Activated naive CD8-positive, alpha-beta T cell treated with anti-CD3 and anti-CD28 coated beads, Interleukin-2, amount 10 ng/mL, durations not matched to agents 7 days and 5 days (primary cell): ENCODE data around the gene ESPNL. TPM values are rescaled to one million over a fixed set of nuclear protein-coding genes. Genes with fewer than 3 reads are reported as not detected.

Experiments used
- ATAC-seq: fragments of 150-1000 bp; cut with Tn5 transposase; one replicate; pipeline ENCODE4 v1.10.0; 2021; ENCODE audit warnings: low read depth, moderate library complexity
- POLR2A ChIA-PET: fragments of 350-600 bp; sonication (Branson Sonifier 250); formaldehyde crosslinking; loops from one replicate; lab custom pipeline; 2021; ENCODE audit warnings: antibody characterized with exemption; lab: Charles Lee
- DNase-seq: peaks from one replicate; pipeline ENCODE4 v3.0.0; 2021
- H3K27ac Mint-ChIP-seq: one replicate; pipeline ENCODE4 v1.8.0; 2022; ENCODE audit warnings: mild to moderate bottlenecking, mixed read lengths
- H3K27me3 Mint-ChIP-seq: one replicate; pipeline ENCODE4 v1.8.0; 2022; ENCODE audit warnings: mild to moderate bottlenecking, moderate library complexity, mixed read lengths
- H3K36me3 Mint-ChIP-seq: one replicate; pipeline ENCODE4 v1.8.0; 2021; ENCODE audit warnings: mild to moderate bottlenecking, mixed read lengths
- H3K4me1 Mint-ChIP-seq: one replicate; pipeline ENCODE4 v1.8.0; 2021; ENCODE audit warnings: mixed read lengths
- H3K4me3 Mint-ChIP-seq: one replicate; pipeline ENCODE4 v1.8.0; 2022; ENCODE audit warnings: mild to moderate bottlenecking, moderate library complexity, mixed read lengths
- H3K9me3 Mint-ChIP-seq: one replicate; pipeline ENCODE4 v1.8.0; 2021; ENCODE audit warnings: mixed read lengths
- total RNA-seq, 2 experiments: library from RNA; stranded (reverse); gene quantifications; one replicate each; pipeline ENCODE4 v1.2.3, GENCODE V29; 2021

Gene ESPNL
- total RNA-seq, 2 experiments from 2014 or later: 0.09 to 0.11 TPM

DNA sequence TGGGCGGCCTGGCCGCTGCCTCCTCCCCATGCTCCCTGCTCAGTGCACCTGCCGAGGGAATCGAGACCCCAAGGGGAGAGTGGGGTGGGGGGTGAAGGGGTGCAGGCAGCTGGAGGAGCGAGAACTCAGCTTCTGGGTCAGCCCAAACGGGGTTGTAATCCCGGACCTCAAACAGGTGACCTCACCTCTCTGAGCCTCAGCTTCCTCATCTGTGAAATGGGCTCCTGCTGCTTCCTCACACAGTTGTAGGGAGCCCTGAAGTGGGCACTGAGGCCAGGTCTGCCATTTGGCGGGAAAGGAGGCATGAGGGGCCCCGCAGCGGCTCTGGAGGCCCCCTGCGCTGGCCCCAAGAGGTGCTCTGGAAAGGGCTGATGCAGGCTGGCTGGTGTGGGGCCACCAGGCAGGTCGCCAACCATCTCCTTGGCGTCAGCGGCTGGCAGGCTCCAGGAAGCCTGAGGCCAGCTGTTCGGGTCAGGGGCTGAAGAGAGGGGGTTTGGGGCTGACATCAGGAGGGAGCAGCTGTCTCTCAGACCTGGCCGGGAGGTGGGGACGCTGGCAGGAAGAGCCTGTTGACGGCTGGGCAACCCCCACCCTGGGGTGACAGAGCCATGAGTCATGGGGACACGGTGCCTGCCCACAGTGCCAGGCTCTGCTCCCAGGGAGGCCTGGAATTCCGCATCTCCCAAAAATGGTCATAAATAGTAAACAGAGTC, 43.3 kb downstream of the ESPNL start:
- Mint-ChIP-seq H3K27ac (no peak overlapping the region), H3K9me3 (no peaks in the 10 kb centered on the region), H3K4me3 (no peak overlapping the region), H3K4me1 (peaks cover 2% of the 10 kb centered on the region), H3K27me3 (no peaks in the 10 kb centered on the region), H3K36me3 (no peaks in the 10 kb centered on the region)
- DNase-seq: no peak
- ATAC-seq: no peak
- POLR2A ChIA-PET: no interaction called here

DNA sequence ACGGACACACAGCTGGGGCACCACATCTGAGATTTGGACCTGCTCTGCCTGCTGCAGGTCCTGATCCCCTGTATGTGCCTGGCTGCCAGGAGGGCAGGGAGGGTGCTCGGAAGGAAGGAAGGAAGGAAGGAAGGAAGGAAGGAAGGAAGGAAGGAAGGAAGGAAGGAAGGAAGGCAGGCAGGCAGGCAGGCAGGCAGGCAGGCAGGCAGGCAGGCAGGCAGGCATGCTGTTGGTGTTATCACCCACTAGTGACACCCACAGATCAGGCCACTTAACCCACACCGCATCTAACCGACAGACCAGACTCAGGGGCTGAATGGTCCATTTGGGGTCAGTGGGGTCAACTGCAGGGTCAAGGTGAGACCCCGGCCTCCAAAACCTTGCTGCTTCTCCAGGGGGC, 44.1 kb downstream of the ESPNL start:
- no peak overlapping the region for H3K4me3 Mint-ChIP-seq
- POLR2A ChIA-PET: no interaction called here
- no peak for ATAC-seq
- H3K27ac Mint-ChIP-seq: no peak overlapping the region
- DNase-seq: no peak
- peaks cover 2% of the 10 kb centered on the region for H3K4me1 Mint-ChIP-seq
- H3K36me3 Mint-ChIP-seq: no peaks in the 10 kb centered on the region
- no peaks in the 10 kb centered on the region for H3K27me3 Mint-ChIP-seq
- H3K9me3 Mint-ChIP-seq: no peaks in the 10 kb centered on the region

DNA sequence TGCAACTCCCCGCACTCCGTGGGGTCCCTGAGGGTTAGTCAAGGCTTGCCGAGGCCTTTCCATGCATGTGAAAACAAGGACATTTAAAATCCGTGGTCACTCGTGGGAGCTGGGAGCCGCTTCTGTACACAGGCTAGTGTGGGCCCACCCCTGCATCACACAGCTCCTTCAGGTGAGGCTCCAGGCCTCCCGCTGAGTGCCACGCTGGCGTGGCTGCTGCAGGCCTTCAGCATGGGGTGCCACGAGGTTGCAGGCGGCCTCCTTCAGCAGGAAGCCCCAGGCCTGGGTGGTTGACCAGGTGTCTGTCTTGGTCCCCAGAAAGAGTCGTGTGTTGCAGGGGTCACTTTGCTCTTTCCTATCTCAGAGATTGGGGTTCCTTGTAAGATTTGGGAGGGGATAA, 44.9 kb downstream of the ESPNL start:
- peaks cover 2% of the 10 kb centered on the region for H3K4me1 Mint-ChIP-seq
- no peak for DNase-seq
- H3K4me3 Mint-ChIP-seq: no peak overlapping the region
- POLR2A ChIA-PET: no interaction called here
- no peak overlapping the region for H3K27ac Mint-ChIP-seq
- H3K27me3 Mint-ChIP-seq: no peaks in the 10 kb centered on the region
- no peaks in the 10 kb centered on the region for H3K9me3 Mint-ChIP-seq
- H3K36me3 Mint-ChIP-seq: no peaks in the 10 kb centered on the region
- no peak for ATAC-seq

DNA sequence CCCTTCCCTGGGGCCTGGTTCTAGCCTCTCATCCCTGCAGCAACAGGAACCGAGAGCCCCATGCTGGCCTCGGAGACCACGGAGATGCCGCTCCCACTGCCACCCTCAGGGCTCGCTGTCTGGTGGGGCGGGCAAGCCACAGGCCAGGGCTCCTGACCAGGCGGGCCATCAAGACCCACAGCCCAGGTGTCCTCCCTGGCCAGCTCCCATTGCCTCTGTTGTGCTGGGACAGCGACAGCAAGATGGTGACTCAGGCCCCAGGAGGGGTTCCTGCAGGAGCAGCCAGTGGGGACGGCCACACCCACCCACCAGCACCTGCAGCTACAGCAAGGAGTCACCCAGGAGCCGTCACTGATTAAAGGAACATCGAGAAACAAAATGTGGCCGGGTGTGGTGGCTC, 45.7 kb downstream of the ESPNL start:
- POLR2A ChIA-PET: no interaction called here
- Mint-ChIP-seq H3K9me3 (no peaks in the 10 kb centered on the region), H3K36me3 (no peaks in the 10 kb centered on the region), H3K4me3 (no peak overlapping the region), H3K4me1 (peaks cover 2% of the 10 kb centered on the region), H3K27ac (no peak overlapping the region), H3K27me3 (no peaks in the 10 kb centered on the region)
- ATAC-seq (no peak), DNase-seq (no peak)

DNA sequence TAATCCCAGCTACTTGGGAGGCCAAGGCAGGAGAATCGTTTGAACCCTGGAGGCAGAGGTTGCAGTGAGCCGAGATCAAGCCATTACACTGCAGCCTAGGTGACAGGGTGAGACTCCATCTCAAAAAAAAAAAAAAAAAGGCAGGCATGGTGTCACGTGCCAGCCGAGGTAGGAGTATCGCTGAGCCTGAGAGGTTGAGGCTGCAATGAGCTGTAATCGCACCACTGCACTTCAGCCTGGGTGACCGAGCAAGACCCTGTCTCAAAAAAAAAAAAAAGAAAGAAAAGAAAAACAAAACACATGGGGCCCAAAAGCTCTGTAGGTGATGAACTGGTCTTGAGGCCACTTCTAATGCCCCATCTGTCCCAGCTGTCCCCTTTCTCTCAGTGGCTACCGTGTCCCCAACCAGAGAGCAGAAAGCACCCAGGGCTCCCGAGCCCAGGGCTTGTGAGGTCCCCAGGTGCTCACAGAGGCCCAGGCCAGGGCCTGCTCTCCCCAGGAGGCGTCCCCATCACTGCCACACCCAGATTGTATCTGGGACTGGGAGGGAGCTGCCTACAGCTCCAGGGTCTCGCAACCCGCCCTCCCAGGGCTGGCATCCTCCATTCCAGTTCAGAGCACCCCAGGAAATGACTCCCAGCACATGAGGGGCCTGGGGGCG, 46.9 kb downstream of the ESPNL start:
- ATAC-seq (no peak), DNase-seq (no peak)
- no peak overlapping the region for H3K27ac Mint-ChIP-seq
- H3K4me3 Mint-ChIP-seq: no peak overlapping the region
- H3K4me1 Mint-ChIP-seq: no peaks in the 10 kb centered on the region
- no peaks in the 10 kb centered on the region for H3K27me3 Mint-ChIP-seq
- no peaks in the 10 kb centered on the region for H3K36me3 Mint-ChIP-seq
- POLR2A ChIA-PET: no interaction called here
- H3K9me3 Mint-ChIP-seq: no peaks in the 10 kb centered on the region

DNA sequence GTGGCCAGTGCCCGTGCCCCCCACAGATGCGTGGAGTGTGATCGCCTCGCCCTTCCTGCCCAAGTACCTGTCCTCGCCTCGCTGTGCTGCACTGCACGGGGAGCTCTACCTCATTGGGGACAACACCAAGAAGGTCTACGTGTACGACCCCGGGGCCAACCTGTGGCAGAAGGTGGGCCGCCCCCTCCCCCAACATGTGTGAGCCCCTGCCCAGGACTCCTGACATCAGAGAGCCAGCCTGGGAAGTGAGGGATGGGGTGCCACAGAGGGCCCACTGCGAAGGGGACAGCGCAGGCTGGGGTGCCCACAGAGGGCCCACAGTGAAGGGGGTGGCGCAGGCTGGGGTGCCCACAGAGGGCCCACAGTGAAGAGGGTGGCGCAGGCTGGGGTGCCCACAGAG, 48.8 kb downstream of the ESPNL start:
- Mint-ChIP-seq H3K9me3 (peaks cover under 1% of the 10 kb centered on the region), H3K27ac (no peak overlapping the region), H3K4me3 (no peak overlapping the region), H3K4me1 (no peaks in the 10 kb centered on the region), H3K36me3 (no peaks in the 10 kb centered on the region), H3K27me3 (no peaks in the 10 kb centered on the region)
- DNase-seq: no peak
- ATAC-seq: no peak
- POLR2A ChIA-PET: no interaction called here

DNA sequence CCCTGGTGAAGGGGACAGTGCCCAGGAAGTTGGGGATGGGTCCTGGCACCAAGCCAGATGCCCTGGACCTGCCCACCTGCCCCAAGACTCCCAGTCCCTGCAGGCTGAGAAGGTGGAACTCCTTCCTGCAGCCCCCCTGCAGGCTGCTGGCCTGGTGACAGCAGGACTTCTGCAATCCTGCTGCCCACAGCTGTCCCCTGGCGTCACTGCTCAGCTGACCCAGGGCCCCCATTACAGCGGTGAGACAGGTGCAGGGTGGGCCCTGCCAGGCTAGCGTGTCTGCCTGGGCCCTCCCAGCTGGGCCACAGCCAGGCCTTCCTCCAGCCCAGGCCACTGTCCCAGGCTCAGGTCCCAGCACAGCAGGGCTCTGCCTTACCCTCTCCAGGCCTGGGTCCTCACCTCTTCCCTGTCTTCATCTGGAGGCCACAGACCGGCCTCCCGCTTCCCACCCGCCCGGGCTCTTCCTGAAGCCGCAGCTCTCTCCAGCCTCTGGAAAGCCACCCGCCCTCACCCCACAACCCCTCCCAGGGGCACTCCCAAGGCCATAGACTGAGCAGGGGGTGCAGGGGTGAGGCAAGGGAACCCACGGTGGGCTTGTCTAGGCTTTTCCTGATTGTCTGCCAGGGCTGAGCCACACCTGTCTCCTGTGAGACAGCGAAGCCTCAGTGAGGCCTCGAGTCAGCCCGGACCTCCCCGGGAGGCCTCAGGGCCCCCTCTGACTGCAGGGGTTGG, 49.9 kb downstream of the ESPNL start:
- H3K27ac Mint-ChIP-seq: no peak overlapping the region
- H3K27me3 Mint-ChIP-seq: no peaks in the 10 kb centered on the region
- ATAC-seq (no peak), DNase-seq (no peak)
- peaks cover 2% of the 10 kb centered on the region for H3K9me3 Mint-ChIP-seq
- H3K4me3 Mint-ChIP-seq: no peak overlapping the region
- H3K4me1 Mint-ChIP-seq: no peaks in the 10 kb centered on the region
- no peaks in the 10 kb centered on the region for H3K36me3 Mint-ChIP-seq
- POLR2A ChIA-PET: no interaction called here

DNA sequence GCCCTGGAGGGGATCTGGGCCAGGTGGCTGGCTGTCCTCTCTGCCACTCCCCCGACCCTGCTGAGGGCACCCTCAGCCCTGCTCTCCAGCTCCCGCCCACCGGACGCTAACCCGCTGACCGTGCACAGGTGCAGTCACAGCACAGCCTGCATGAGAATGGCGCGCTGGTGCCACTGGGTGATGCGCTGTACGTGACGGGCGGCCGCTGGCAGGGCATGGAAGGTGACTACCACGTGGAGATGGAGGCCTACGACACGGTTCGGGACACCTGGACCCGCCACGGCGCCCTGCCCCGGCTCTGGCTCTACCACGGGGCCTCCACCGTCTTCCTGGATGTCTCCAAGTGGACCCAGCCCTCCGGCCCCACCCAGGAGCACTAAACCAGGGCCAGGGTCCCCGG, 50.5 kb downstream of the ESPNL start:
- H3K9me3 Mint-ChIP-seq: peaks cover 2% of the 10 kb centered on the region
- H3K27me3 Mint-ChIP-seq: no peaks in the 10 kb centered on the region
- no peaks in the 10 kb centered on the region for H3K36me3 Mint-ChIP-seq
- no peak for DNase-seq
- H3K4me1 Mint-ChIP-seq: no peaks in the 10 kb centered on the region
- POLR2A ChIA-PET: no interaction called here
- H3K4me3 Mint-ChIP-seq: no peak overlapping the region
- ATAC-seq: no peak
- H3K27ac Mint-ChIP-seq: no peak overlapping the region

DNA sequence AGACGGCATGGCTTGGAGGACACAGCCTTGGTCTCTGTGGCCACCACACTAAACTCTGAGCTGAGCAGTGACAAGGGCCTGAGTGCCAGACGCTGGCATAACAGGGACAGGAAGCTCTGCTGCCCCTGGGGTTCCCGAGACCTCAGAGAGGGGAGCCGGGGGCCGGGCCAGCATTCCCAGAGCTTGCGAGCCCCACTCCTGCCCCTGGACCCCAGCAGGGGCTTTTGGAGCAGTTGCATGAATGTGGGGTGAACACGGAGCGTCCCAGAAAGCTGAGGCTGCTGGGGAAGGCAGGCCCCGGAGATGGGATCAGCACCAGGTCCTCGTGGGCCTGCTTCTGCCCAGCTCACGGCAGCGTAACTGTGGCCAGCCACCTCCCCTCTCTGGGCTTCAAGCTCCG, 51.1 kb downstream of the ESPNL start:
- DNase-seq (no peak), ATAC-seq (no peak)
- POLR2A ChIA-PET: no interaction called here
- Mint-ChIP-seq H3K9me3 (peaks cover 2% of the 10 kb centered on the region), H3K27me3 (no peaks in the 10 kb centered on the region), H3K4me1 (no peaks in the 10 kb centered on the region), H3K27ac (no peak overlapping the region), H3K36me3 (no peaks in the 10 kb centered on the region), H3K4me3 (no peak overlapping the region)

DNA sequence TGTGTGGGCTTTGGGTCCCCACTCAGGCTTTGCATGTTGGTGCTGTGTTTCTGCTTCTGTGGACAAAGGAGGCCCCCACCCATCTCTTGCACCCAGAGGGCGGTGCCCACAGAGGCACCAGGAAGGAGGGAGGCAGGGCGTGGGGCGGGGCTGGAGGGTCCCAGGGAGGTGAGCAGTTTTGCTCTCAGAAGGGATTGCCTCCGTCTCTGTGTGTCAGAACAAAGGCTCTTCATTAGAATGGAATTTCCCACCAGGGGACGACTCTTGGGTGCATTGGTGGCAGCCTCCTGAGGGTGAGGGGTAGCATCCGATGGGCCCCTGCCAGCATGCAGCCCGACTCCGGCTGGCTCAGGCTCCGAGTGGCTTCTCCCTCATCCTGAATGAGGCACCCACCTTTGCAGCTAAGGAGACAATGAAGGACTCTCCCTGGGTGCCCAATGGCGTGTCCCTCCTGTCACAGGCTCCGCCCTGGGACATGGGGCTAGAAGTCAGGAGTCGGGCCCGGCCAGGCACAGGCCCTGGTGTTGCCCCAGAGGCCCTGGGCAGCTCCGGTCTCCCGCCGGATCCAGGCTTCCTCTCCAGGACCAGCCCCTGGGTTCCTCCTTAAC, 51.6 kb downstream of the ESPNL start:
- H3K36me3 Mint-ChIP-seq: no peaks in the 10 kb centered on the region
- H3K4me3 Mint-ChIP-seq: no peak overlapping the region
- no peak for DNase-seq
- H3K9me3 Mint-ChIP-seq: peaks cover 2% of the 10 kb centered on the region
- H3K27me3 Mint-ChIP-seq: no peaks in the 10 kb centered on the region
- H3K27ac Mint-ChIP-seq: no peak overlapping the region
- no peak for ATAC-seq
- POLR2A ChIA-PET: no interaction called here
- H3K4me1 Mint-ChIP-seq: no peaks in the 10 kb centered on the region

DNA sequence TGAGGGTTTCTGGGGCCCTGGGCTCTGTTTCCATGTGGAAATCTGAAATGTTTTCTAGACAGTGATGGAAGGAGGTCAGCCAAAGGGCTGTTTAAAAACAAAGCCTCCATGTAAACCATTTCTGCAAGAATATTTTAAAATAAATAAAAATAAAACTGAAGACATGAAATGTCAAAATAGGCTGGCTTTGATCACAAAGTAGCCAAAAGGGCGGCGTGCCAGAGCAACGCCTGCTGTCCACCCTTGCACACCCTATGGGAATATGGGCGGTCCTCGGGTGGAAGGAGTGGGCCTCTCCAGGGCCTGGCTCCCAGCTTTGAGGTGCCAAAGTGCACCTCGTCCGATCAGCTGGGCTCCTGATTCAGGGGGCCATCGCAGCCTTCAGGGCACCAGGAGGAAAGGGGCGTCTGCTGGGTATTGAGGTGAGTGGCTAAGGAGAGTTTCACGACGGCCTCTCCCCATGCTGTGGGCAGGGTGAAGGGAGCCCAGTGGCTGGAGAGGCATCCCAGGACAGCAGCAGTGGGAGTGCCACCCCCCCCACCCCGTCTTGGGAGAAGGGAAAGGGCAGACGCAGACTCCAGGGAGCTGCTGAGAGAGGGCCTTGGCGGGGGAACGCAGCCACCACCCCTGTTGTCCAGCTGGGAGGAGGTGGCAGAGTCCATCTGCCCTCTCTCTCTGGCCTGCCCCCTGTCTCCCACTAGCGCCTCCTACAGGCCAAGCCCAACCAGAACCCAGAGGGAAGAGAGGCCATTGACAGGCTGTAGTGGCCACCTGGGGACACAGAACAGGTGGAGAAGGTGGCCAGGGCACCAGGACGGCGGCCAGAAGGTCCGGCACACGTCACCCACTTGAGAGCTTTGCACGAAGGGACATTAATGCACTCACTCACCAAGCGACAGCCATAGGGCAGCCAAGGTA, 52.9 kb downstream of the ESPNL start:
- Mint-ChIP-seq H3K9me3 (peaks cover 2% of the 10 kb centered on the region), H3K4me3 (no peak overlapping the region), H3K4me1 (no peaks in the 10 kb centered on the region), H3K27me3 (peaks cover 7% of the 10 kb centered on the region), H3K27ac (no peak overlapping the region), H3K36me3 (no peaks in the 10 kb centered on the region)
- DNase-seq (no peak), ATAC-seq (no peak)
- POLR2A ChIA-PET: interaction anchor here (0.6 kb wide), 1 partner anchor 50 kb away, joined by 6 read pairs; no protein-coding TSS in a partner anchor

DNA sequence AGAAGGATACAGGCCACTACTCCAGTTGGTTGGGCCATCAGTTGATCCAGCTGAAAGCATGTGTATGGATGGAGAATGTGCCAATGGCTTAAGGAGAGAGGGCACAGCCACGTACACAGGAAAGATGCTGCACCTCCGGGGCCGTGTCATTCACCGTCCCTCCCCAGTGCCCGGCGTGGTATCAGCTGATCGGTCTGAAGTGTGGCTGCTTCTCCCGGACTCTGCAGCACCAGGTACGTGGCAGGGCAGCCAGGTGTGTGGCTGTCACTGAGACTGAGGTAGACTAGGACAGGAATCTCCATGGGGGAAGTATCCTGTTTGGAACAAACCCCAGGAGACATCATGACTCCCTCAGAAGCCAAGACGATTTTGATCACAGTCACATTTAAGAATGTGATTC, 54.4 kb downstream of the ESPNL start:
- Mint-ChIP-seq H3K27ac (no peak overlapping the region), H3K27me3 (peaks cover 11% of the 10 kb centered on the region)

More for the DNA sequence above, 54.4 kb downstream of the ESPNL start:
- Mint-ChIP-seq H3K9me3 (peaks cover 2% of the 10 kb centered on the region), H3K4me1 (peaks cover 4% of the 10 kb centered on the region), H3K4me3 (no peak overlapping the region), H3K36me3 (no peaks in the 10 kb centered on the region)
- DNase-seq (no peak), ATAC-seq (no peak)
- POLR2A ChIA-PET: no interaction called here
